Sigmoid colon (tissue), 7 donors: ENCODE results near the gene IPPK. TPM values are rescaled to one million over a fixed set of nuclear protein-coding genes. Genes with fewer than 3 reads are reported as not detected.

ENCODE experiments used
- DNase-seq: peaks from one replicate; pipeline ENCODE4 v3.0.0-alpha.2; 2019
- H3K27ac ChIP-seq, 4 donors: fragments of 200-600 bp; sonication (generic); one replicate each; pipeline ENCODE4 v1.5.1; 2016 to 2019; ENCODE audit warnings: mild to moderate bottlenecking in 1 of 4
- H3K27me3 ChIP-seq, 3 donors: fragments of 200-600 bp; sonication (generic); one replicate each; pipeline ENCODE4 v1.5.1; 2019; ENCODE audit warnings: mild to moderate bottlenecking in 1 of 3
- H3K36me3 ChIP-seq, 4 donors: fragments of 200-600 bp; sonication (generic); one replicate each; pipeline ENCODE4 v1.5.1; 2016 to 2019
- H3K4me1 ChIP-seq, 4 donors: fragments of 200-600 bp; sonication (generic); one replicate each; pipeline ENCODE4 v1.5.1; 2017 to 2019
- H3K4me3 ChIP-seq, 4 donors: fragments of 200-600 bp; sonication (generic); one replicate each; pipeline ENCODE4 v1.5.1; 2017 to 2019; ENCODE audit warnings: mild to moderate bottlenecking in 2 of 4, moderate library complexity in 1 of 4
- H3K9me3 ChIP-seq, 4 donors: fragments of 200-600 bp in 3 of 4; sonication (generic) in 3 of 4; one replicate each; pipeline versions ENCODE4 v1.5.1 to v1.6.1; 2013 to 2019
- CTCF ChIP-seq, 4 experiments: fragments of 450-650 bp in 3 of 4; fragments of 200-600 bp in 1 of 4; IDR thresholded peaks; one replicate each; pipeline ENCODE4 v1.5.1; 2016 to 2019; ENCODE audit warnings: antibody characterized with exemption in 4 of 4, mild to moderate bottlenecking in 3 of 4, moderate library complexity in 2 of 4
- EP300 ChIP-seq, 4 donors: sonication (generic); formaldehyde crosslinking; IDR thresholded peaks; one replicate each; pipeline ENCODE4 v1.6.1; 2017; ENCODE audit warnings: antibody characterized with exemption in 4 of 4
- POLR2A ChIP-seq, 2 donors: fragments of 450-650 bp; IDR thresholded peaks; one replicate each; pipeline ENCODE4 v1.6.1; 2016; ENCODE audit warnings: antibody characterized with exemption in 2 of 2, mild to moderate bottlenecking in 2 of 2, moderate library complexity in 2 of 2
- POLR2AphosphoS5 ChIP-seq, 4 donors: sonication (generic); formaldehyde crosslinking; IDR thresholded peaks; one replicate each; pipeline ENCODE4 v1.6.1; 2017; ENCODE audit warnings: antibody characterized with exemption in 4 of 4
- WGBS, 2 donors: extraction: QIAGEN DNeasy Blood & Tissue Kit; methylation state at CpG; one replicate each; pipeline ENCODE4 v1.1.7; 2013; 5-methylcytosine and 5-hydroxymethylcytosine counted together
- intact Hi-C: fragments of 100-400 bp; cut with DNase I; formaldehyde crosslinking; loops from one replicate; pipeline ENCODE4 v1.15.1; 2023
- polyA plus RNA-seq, 3 donors: library from polyadenylated mRNA; stranded (reverse); fragments of 200-250 nt; gene quantifications; one replicate each; pipeline ENCODE4 v1.2.3, GENCODE V29; 2013
- total RNA-seq, 4 donors: library from RNA; depleted of rRNA; stranded (reverse); fragments of >200 nt; gene quantifications; one replicate each; pipeline ENCODE4 v1.1.0, GENCODE V29; 2016
- donor health status: healthy with polysubstance abuse.
- donor health status: Bipolar disorder and iron deficiency.
- donor health status: healthy.

The IPPK gene
- total and polyA plus RNA-seq, 7 donors: 3.6 to 12.5 (median 6.4) TPM

- no peak for TF ChIP-seq POLR2AphosphoS5 (IDR thresholded peaks at IDR 0.05)
- TF ChIP-seq CTCF (IDR thresholded peaks at IDR 0.05): no peak
- no peak for TF ChIP-seq POLR2A (IDR thresholded peaks at IDR 0.05)
- no peak for TF ChIP-seq EP300 (IDR thresholded peaks at IDR 0.05)
- DNase-seq: no peak
- H3K27me3 ChIP-seq: no peaks in the 10 kb centered on the region
- intact Hi-C loops: no loop called here
- no peaks in the 10 kb centered on the region for H3K9me3 ChIP-seq
- no peak overlapping the region for H3K4me3 ChIP-seq
- H3K36me3 ChIP-seq: peaks cover 0 to 4% (median 0%) of the 10 kb centered on the region in 4 donors
- WGBS, 2 donors: 80 to 85% methylated on average over 13 of the region's 13 CpGs
- no peak overlapping the region for H3K27ac ChIP-seq
- peaks cover 0 to 32% (median 20%) of the 10 kb centered on the region in 4 donors for H3K4me1 ChIP-seq
These were observed 5.4 kb downstream of the IPPK start for GRCh38 chr9:92664394-92665152.

- Histone ChIP-seq H3K4me1 (peaks cover 0 to 27% (median 15%) of the 10 kb centered on the region in 4 donors), H3K36me3 (peaks cover 0 to 4% (median 0%) of the 10 kb centered on the region in 4 donors), H3K4me3 (no peak overlapping the region), H3K27ac (no peak overlapping the region), H3K9me3 (no peaks in the 10 kb centered on the region), H3K27me3 (no peaks in the 10 kb centered on the region)
- no peak for DNase-seq
- WGBS, 2 donors: 93 to 94% methylated on average over 10 of the region's 10 CpGs
- TF ChIP-seq POLR2AphosphoS5 (IDR thresholded peaks at IDR 0.05): no peak
- no peak for TF ChIP-seq CTCF (IDR thresholded peaks at IDR 0.05)
- TF ChIP-seq EP300 (IDR thresholded peaks at IDR 0.05): no peak
- TF ChIP-seq POLR2A (IDR thresholded peaks at IDR 0.05): no peak
- intact Hi-C loops: no loop called here
These were observed 6.0 kb downstream of the IPPK start for GRCh38 chr9:92663951-92664350.

GRCh38 chr9:92663126-92663525 lies 6.8 kb downstream of the IPPK start:
- TF ChIP-seq POLR2A (IDR thresholded peaks at IDR 0.05) (no peak), CTCF (IDR thresholded peaks at IDR 0.05) (no peak), EP300 (IDR thresholded peaks at IDR 0.05) (no peak), POLR2AphosphoS5 (IDR thresholded peaks at IDR 0.05) (no peak)
- intact Hi-C loops: no loop called here
- 97 to 98% methylated on average over 3 of the region's 3 CpGs for WGBS, 2 donors
- peaks cover 0 to 19% (median 7%) of the 10 kb centered on the region in 4 donors for H3K4me1 ChIP-seq
- no peak for DNase-seq
- H3K9me3 ChIP-seq: no peaks in the 10 kb centered on the region
- H3K36me3 ChIP-seq: peaks cover 0 to 7% (median 0%) of the 10 kb centered on the region in 4 donors
- no peak overlapping the region for H3K4me3 ChIP-seq
- H3K27me3 ChIP-seq: no peaks in the 10 kb centered on the region
- no peak overlapping the region for H3K27ac ChIP-seq

GRCh38 chr9:92661743-92662142 lies 8.2 kb downstream of the IPPK start:
- Histone ChIP-seq H3K27me3 (no peaks in the 10 kb centered on the region), H3K4me1 (peaks cover 0 to 11% (median 6%) of the 10 kb centered on the region in 4 donors), H3K9me3 (no peaks in the 10 kb centered on the region), H3K4me3 (no peak overlapping the region), H3K36me3 (peaks cover 0 to 20% (median 0%) of the 10 kb centered on the region in 4 donors), H3K27ac (no peak overlapping the region)
- WGBS, 2 donors: 92 to 95% methylated on average over 4 of the region's 4 CpGs
- TF ChIP-seq POLR2A (IDR thresholded peaks at IDR 0.05): no peak
- TF ChIP-seq EP300 (IDR thresholded peaks at IDR 0.05): no peak
- TF ChIP-seq POLR2AphosphoS5 (IDR thresholded peaks at IDR 0.05): no peak
- no peak for TF ChIP-seq CTCF (IDR thresholded peaks at IDR 0.05)
- DNase-seq: no peak
- intact Hi-C loops: no loop called here
